GM23338 (cell line): Measurements from ENCODE around the gene RORC.

ENCODE experiments used
- CREB1 ChIP-seq: fragments of 250-450 bp; sonication (Bioruptor Pico); IDR thresholded peaks from 2 replicates; pipeline ENCODE4 v1.5.0; 2020; ENCODE audit warnings: low read depth, mild to moderate bottlenecking, moderate library complexity
- CTCF ChIP-seq, 2 experiments: fragments of 200-600 bp in 1 of 2; sonication (generic) in 1 of 2; conservative IDR thresholded peaks; 2 replicates each; pipeline versions ENCODE4 v1.5.1 to v1.6.1; 2016 to 2017; ENCODE audit warnings: antibody characterized with exemption in 2 of 2, low read depth in 2 of 2, mild to moderate bottlenecking in 2 of 2, moderate library complexity in 1 of 2
- EZH2 ChIP-seq: fragments of 200-600 bp; sonication (generic); IDR thresholded peaks from one replicate; pipeline ENCODE4 v1.8.0; 2017; ENCODE audit warnings: antibody characterized with exemption, mild to moderate bottlenecking, low read depth; ENCODE audit not compliant: unreplicated experiment
- POLR2AphosphoS5 ChIP-seq: IDR thresholded peaks from 2 replicates; pipeline ENCODE4 v1.6.1; 2016; ENCODE audit warnings: antibody characterized with exemption, low read depth

GRCh38 chr1:151759241-151759640 is 72.4 kb downstream of the RORC start:
- no peak for TF ChIP-seq POLR2AphosphoS5
- TF ChIP-seq CTCF (conservative IDR thresholded peaks at IDR 0.05; ENCODE audit: low read depth in 2 of 2) = no peak
- no peak for TF ChIP-seq CREB1 (CRISPR knock-in tag)
- no peak for TF ChIP-seq EZH2
